ENCODE measurements around the gene RNF144A.

Gene RNF144A

GRCh38 chr2:7009207-7009911 is 92.1 kb downstream of the RNF144A start:
- no peak for DNase-seq

GRCh38 chr2:7010391-7011054 is 93.3 kb downstream of the RNF144A start:
- no peak for DNase-seq

- DNase-seq: no peak
Measured at GRCh38 chr2:7011356-7012083, 94.3 kb downstream of the RNF144A start.

- DNase-seq: no peak
Measured at GRCh38 chr2:7012141-7012764, 95.0 kb downstream of the RNF144A start.

GRCh38 chr2:7013471-7014160 is 96.4 kb downstream of the RNF144A start:
- no peak for DNase-seq

GRCh38 chr2:7014174-7014640 is 97.0 kb downstream of the RNF144A start:
- no peak for DNase-seq

GRCh38 chr2:7015007-7015950 is 98.1 kb downstream of the RNF144A start:
- DNase-seq: no peak

GRCh38 chr2:7016148-7016547 is 98.9 kb downstream of the RNF144A start:
- DNase-seq: no peak

- no peak for DNase-seq
Measured at GRCh38 chr2:7016601-7017211, 99.5 kb downstream of the RNF144A start.

GRCh38 chr2:7017671-7018281 is 100.6 kb downstream of the RNF144A start:
- no peak for DNase-seq

GRCh38 chr2:7018282-7018701 is 101.1 kb downstream of the RNF144A start:
- DNase-seq: no peak

GRCh38 chr2:7018767-7019166 is 101.6 kb downstream of the RNF144A start:
- no peak for DNase-seq

GRCh38 chr2:7019191-7019590 is 102.0 kb downstream of the RNF144A start:
- DNase-seq: no peak

GRCh38 chr2:7020059-7020458 is 102.8 kb downstream of the RNF144A start:
- no peak for DNase-seq

GRCh38 chr2:7020468-7020867 is 103.3 kb downstream of the RNF144A start:
- DNase-seq: no peak

GRCh38 chr2:7020939-7021470 is 103.8 kb downstream of the RNF144A start:
- no peak for DNase-seq

GRCh38 chr2:7022492-7023385 is 105.5 kb downstream of the RNF144A start:
- DNase-seq: no peak

- DNase-seq: no peak
Measured at GRCh38 chr2:7023542-7023941, 106.3 kb downstream of the RNF144A start.

GRCh38 chr2:7024261-7024660 is 107.0 kb downstream of the RNF144A start:
- DNase-seq: no peak

Measured in effector CD4-positive, alpha-beta T cell (primary cell).